ENCODE measurements around the gene PEBP1.

GRCh38 chr12:118140825-118141224 is 4.9 kb downstream of the PEBP1 start:
- TF ChIP-seq POLR2AphosphoS5 (IDR thresholded peaks at IDR 0.05), result no peak
- TF ChIP-seq POLR2A (IDR thresholded peaks at IDR 0.05), result no peak

Data from gastroesophageal sphincter (tissue), 2 donors.